ENCODE measurements around the gene HCK.

DNA sequence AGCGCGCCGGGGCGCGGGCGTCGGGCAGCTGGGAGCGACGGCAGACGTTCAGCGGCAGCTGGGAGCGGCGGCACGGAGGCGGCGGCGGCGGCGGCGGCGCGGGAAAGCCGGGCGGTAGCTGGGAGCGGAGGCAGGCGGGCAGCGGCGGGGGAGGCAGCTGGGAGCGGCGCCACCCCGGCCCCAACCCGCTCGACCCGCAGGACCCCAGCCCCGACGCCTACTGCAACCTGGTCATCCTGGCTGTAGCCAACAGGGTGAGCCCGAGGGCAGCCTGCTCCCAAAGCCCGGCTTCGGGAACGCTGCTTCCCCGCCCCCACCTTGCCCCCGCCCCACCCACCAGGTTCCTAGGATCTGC is 32.9 kb upstream of the HCK start:
- TF ChIP-seq EZH2 (IDR thresholded peaks at IDR 0.05; ENCODE audit: insufficient read depth, poor library complexity, severe bottlenecking) (no peak), EZH2phosphoT487 (IDR thresholded peaks at IDR 0.05; ENCODE audit: insufficient read depth, low read depth) (no peak)

All from GM23248 (cell line).